ENCODE results near the gene PHC3.

Gene PHC3

DNA sequence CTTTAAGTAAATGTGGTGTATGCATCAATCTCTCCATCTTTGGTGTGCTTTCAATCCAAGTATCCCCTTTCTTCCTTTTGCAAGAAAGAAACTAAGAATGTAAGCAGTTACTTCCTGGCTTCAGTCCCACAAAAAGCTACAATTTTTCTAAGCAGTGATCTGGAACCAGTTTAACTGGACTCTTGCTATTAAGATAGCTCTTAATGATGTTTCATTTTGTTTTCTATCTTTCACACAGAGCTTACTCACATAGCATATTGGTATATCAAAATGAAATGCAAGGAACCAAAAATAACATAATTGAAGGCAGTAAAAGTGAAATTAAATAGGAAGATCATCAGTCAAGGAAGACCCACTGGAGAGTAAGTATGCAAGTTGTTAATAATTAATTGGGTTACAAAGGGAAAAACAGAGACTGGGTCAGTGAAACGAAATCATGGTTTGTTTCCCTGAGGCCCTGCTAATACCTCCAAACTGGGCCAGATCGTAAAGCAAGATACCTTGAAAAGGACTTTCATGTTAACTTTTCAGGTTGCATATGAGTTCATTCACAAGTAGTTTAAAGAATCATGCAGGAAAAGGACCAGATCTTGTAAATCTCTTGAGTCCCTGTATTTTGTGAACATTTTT is 101.9 kb downstream of the PHC3 start:
- Mint-ChIP-seq H3K36me3 (peaks cover 8% of the 10 kb centered on the region), H3K27ac (no peak overlapping the region), H3K4me3 (no peak overlapping the region), H3K9me3 (no peaks in the 10 kb centered on the region), H3K4me1 (peaks cover 4% of the 10 kb centered on the region), H3K27me3 (no peaks in the 10 kb centered on the region)

GRCh38 chr3:170078620-170079281 is 102.8 kb downstream of the PHC3 start:
- Mint-ChIP-seq H3K36me3 (peaks cover 6% of the 10 kb centered on the region), H3K4me1 (peaks cover 4% of the 10 kb centered on the region), H3K9me3 (no peaks in the 10 kb centered on the region), H3K27me3 (no peaks in the 10 kb centered on the region), H3K27ac (no peak overlapping the region), H3K4me3 (no peak overlapping the region)

- H3K36me3 Mint-ChIP-seq = peaks cover 9% of the 10 kb centered on the region
- no peaks in the 10 kb centered on the region for H3K9me3 Mint-ChIP-seq
- peaks cover 4% of the 10 kb centered on the region for H3K4me1 Mint-ChIP-seq
- no peak overlapping the region for H3K4me3 Mint-ChIP-seq
- no peak overlapping the region for H3K27ac Mint-ChIP-seq
- H3K27me3 Mint-ChIP-seq = no peaks in the 10 kb centered on the region
Observed at GRCh38 chr3:170077361-170077760, 104.2 kb downstream of the PHC3 start.

GRCh38 chr3:170076715-170077238 is 104.8 kb downstream of the PHC3 start:
- no peaks in the 10 kb centered on the region for H3K27me3 Mint-ChIP-seq
- H3K36me3 Mint-ChIP-seq = peaks cover 9% of the 10 kb centered on the region

DNA sequence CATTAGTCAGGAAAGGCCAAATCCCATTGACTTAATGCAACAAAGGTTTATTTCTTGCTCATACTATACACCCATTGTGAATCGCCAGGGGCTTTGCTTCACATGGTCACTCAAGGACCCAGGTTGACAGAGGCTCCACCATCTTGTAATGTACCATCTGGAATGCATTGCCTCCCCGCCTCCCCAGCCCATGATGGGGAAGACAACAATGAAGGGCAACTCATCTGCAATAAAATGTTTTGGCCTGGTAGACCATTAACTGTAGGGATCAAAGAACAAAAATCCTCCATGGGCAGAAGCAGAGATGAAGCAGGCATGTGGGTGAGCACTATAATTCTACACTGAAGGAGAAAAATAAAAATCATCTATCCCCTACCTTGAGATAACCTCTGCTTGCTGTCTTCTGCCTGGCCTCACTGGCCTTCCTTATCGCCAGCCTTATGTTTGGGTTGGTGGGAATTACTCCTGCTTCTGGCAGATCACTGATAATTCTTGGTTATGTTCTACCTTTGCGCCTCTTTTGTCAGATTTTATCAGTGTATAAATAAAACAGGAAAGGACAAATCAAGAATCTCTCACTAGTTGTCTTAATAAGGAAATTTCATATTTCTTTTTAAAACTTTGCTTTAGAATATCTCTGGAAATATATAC is 106.0 kb downstream of the PHC3 start:
- H3K36me3 Mint-ChIP-seq = peaks cover 9% of the 10 kb centered on the region
- H3K27ac Mint-ChIP-seq = no peak overlapping the region
- H3K27me3 Mint-ChIP-seq = no peaks in the 10 kb centered on the region
- no peaks in the 10 kb centered on the region for H3K9me3 Mint-ChIP-seq
- H3K4me3 Mint-ChIP-seq = no peak overlapping the region
- H3K4me1 Mint-ChIP-seq = peaks cover 4% of the 10 kb centered on the region

More at GRCh38 chr3:170076715-170077238, 104.8 kb downstream of the PHC3 start:
- H3K9me3 Mint-ChIP-seq = no peaks in the 10 kb centered on the region
- no peak overlapping the region for H3K27ac Mint-ChIP-seq
- peaks cover 4% of the 10 kb centered on the region for H3K4me1 Mint-ChIP-seq
- H3K4me3 Mint-ChIP-seq = no peak overlapping the region

- no peaks in the 10 kb centered on the region for H3K4me1 Mint-ChIP-seq
- no peaks in the 10 kb centered on the region for H3K9me3 Mint-ChIP-seq
- H3K36me3 Mint-ChIP-seq = peaks cover 6% of the 10 kb centered on the region
- H3K27me3 Mint-ChIP-seq = no peaks in the 10 kb centered on the region
- no peak overlapping the region for H3K27ac Mint-ChIP-seq
- no peak overlapping the region for H3K4me3 Mint-ChIP-seq
Observed at GRCh38 chr3:170064108-170064507, 117.4 kb downstream of the PHC3 start.

- H3K4me1 Mint-ChIP-seq = no peaks in the 10 kb centered on the region
- H3K27ac Mint-ChIP-seq = no peak overlapping the region
- H3K4me3 Mint-ChIP-seq = no peak overlapping the region
- H3K27me3 Mint-ChIP-seq = no peaks in the 10 kb centered on the region
- peaks cover 6% of the 10 kb centered on the region for H3K36me3 Mint-ChIP-seq
- H3K9me3 Mint-ChIP-seq = no peaks in the 10 kb centered on the region
Observed at GRCh38 chr3:170063691-170064090, 117.8 kb downstream of the PHC3 start.

GRCh38 chr3:170062769-170063168 is 118.8 kb downstream of the PHC3 start:
- H3K27me3 Mint-ChIP-seq = no peaks in the 10 kb centered on the region
- peaks cover 5% of the 10 kb centered on the region for H3K36me3 Mint-ChIP-seq
- H3K4me3 Mint-ChIP-seq = no peak overlapping the region
- peaks cover 8% of the 10 kb centered on the region for H3K4me1 Mint-ChIP-seq
- H3K27ac Mint-ChIP-seq = no peak overlapping the region
- no peaks in the 10 kb centered on the region for H3K9me3 Mint-ChIP-seq

DNA sequence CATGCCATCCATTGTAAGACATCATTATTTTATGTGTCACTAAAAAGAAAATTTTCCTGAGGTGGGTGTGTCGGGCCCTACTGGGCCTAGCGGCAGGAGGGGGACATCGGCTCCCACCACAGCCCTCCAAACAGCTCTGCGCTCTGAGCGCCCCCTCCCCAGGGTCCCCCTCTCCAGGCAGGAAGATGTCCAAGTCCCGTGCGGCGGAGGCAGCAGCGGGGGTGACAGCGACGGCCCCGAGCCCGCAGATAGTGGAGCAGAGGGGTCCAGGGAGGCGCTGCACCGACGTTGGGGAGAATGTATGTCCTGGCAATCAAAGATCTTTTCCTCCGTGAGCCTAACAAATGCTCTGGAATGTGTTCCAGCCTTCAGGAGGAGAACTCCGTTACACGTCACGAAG is 119.5 kb downstream of the PHC3 start:
- Mint-ChIP-seq H3K4me1 (peaks cover 15% of the 10 kb centered on the region), H3K27me3 (no peaks in the 10 kb centered on the region), H3K9me3 (no peaks in the 10 kb centered on the region), H3K4me3 (no peak overlapping the region), H3K36me3 (peaks cover 9% of the 10 kb centered on the region), H3K27ac (no peak overlapping the region)

- no peak overlapping the region for H3K27ac Mint-ChIP-seq
- H3K4me1 Mint-ChIP-seq = peaks cover 27% of the 10 kb centered on the region
- H3K36me3 Mint-ChIP-seq = peaks cover 7% of the 10 kb centered on the region
- no peaks in the 10 kb centered on the region for H3K27me3 Mint-ChIP-seq
- H3K9me3 Mint-ChIP-seq = no peaks in the 10 kb centered on the region
- H3K4me3 Mint-ChIP-seq = no peak overlapping the region
Observed at GRCh38 chr3:170059447-170059846, 122.1 kb downstream of the PHC3 start.

DNA sequence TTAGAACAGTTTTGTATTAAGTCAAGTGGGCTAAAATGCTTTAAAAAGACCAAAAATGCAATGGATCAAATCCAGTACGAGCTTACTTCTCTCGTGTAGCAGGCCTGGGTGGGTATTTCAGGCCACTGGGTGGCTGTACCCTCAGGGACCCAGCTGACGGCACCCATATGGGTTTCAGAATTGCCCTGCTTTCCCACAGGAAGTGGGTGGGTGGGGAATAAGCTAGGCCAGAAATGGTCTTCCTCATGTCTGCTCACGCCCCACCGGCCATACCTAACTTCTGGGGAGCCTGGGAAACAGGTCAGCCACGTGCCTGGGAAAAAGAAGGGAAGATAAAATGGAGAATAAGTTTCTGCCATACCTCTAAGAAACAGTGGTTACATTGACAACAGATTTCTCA is 123.4 kb downstream of the PHC3 start:
- no peak overlapping the region for H3K4me3 Mint-ChIP-seq
- H3K27me3 Mint-ChIP-seq = no peaks in the 10 kb centered on the region
- H3K4me1 Mint-ChIP-seq = peaks cover 27% of the 10 kb centered on the region
- H3K27ac Mint-ChIP-seq = no peak overlapping the region
- no peaks in the 10 kb centered on the region for H3K9me3 Mint-ChIP-seq
- peaks cover 7% of the 10 kb centered on the region for H3K36me3 Mint-ChIP-seq

- peaks cover 8% of the 10 kb centered on the region for H3K36me3 Mint-ChIP-seq
- no peaks in the 10 kb centered on the region for H3K27me3 Mint-ChIP-seq
- no peaks in the 10 kb centered on the region for H3K9me3 Mint-ChIP-seq
- no peak overlapping the region for H3K4me3 Mint-ChIP-seq
- no peak overlapping the region for H3K27ac Mint-ChIP-seq
- peaks cover 27% of the 10 kb centered on the region for H3K4me1 Mint-ChIP-seq
Observed at GRCh38 chr3:170057550-170057949, 124.0 kb downstream of the PHC3 start.

- peaks cover 27% of the 10 kb centered on the region for H3K4me1 Mint-ChIP-seq
- H3K36me3 Mint-ChIP-seq = peaks cover 8% of the 10 kb centered on the region
- no peak overlapping the region for H3K4me3 Mint-ChIP-seq
- no peaks in the 10 kb centered on the region for H3K27me3 Mint-ChIP-seq
- no peaks in the 10 kb centered on the region for H3K9me3 Mint-ChIP-seq
- no peak overlapping the region for H3K27ac Mint-ChIP-seq
Observed at GRCh38 chr3:170056710-170057454, 124.7 kb downstream of the PHC3 start.

- Mint-ChIP-seq H3K4me3 (no peak overlapping the region), H3K27ac (no peak overlapping the region), H3K4me1 (peaks cover 27% of the 10 kb centered on the region), H3K36me3 (peaks cover 8% of the 10 kb centered on the region), H3K27me3 (no peaks in the 10 kb centered on the region), H3K9me3 (no peaks in the 10 kb centered on the region)
Observed at GRCh38 chr3:170055209-170055608, 126.3 kb downstream of the PHC3 start.

GRCh38 chr3:170054204-170054603 is 127.3 kb downstream of the PHC3 start:
- H3K27me3 Mint-ChIP-seq = no peaks in the 10 kb centered on the region
- no peaks in the 10 kb centered on the region for H3K9me3 Mint-ChIP-seq
- H3K4me1 Mint-ChIP-seq = peaks cover 27% of the 10 kb centered on the region
- no peak overlapping the region for H3K4me3 Mint-ChIP-seq
- H3K36me3 Mint-ChIP-seq = peaks cover 8% of the 10 kb centered on the region
- no peak overlapping the region for H3K27ac Mint-ChIP-seq
